Subcutaneous adipose tissue (tissue), 4 donors: ENCODE measurements around the gene SRF. TPM values are rescaled to one million over a fixed set of nuclear protein-coding genes. Genes with fewer than 3 reads are reported as not detected.

Experiments
- CTCF ChIP-seq: fragments of 450-650 bp; IDR thresholded peaks from one replicate; pipeline ENCODE4 v1.5.1; 2016; ENCODE audit warnings: low read depth, mild to moderate bottlenecking, control low read depth, antibody characterized with exemption, moderate library complexity
- total RNA-seq, 4 donors: library from RNA; depleted of rRNA; stranded (reverse); fragments of >200 nt; gene quantifications; one replicate each; pipeline ENCODE4 v1.1.0, GENCODE V29; 2016

The SRF gene
- total RNA-seq, 4 donors from 2014 or later, result 8.5 to 22.8 (median 10.6) TPM

GRCh38 chr6:43226192-43226851 lies 55.3 kb downstream of the SRF start:
- no peak for TF ChIP-seq CTCF

GRCh38 chr6:43228951-43229802 lies 58.1 kb downstream of the SRF start, which contains the start of gene DNPH1:
Gene DNPH1, minus strand, starts transcription at chr6:43229481. Its CDS starts 25 bp downstream, at chr6:43229456.
- no peak for TF ChIP-seq CTCF

- no peak for TF ChIP-seq CTCF
Measured at GRCh38 chr6:43229803-43230620, 58.9 kb downstream of the SRF start.

- TF ChIP-seq CTCF, result no peak
Measured at GRCh38 chr6:43231053-43231452, 60.0 kb downstream of the SRF start.

Other genes starting within 250 kb of the SRF start
- 10 to 100 TPM; 15.0 to 48.3 (median 26.1) TPM for gene CNPY3, start 241.8 kb upstream of the SRF start, total RNA-seq
- gene GNMT, start 210.5 kb upstream of the SRF start, total RNA-seq, result under 1 TPM in 1 of 4 donors, not detected in 3; 0.44 TPM
- 10 to 100 TPM in 3 of 4 donors, 1 to 10 TPM in 1; 6.0 to 30.9 (median 14.0) TPM for gene PEX6, start 192.1 kb upstream of the SRF start, total RNA-seq
- 10 to 100 TPM; 26.7 to 43.1 (median 34.7) TPM for gene PPP2R5D, start 186.7 kb upstream of the SRF start, total RNA-seq
- 10 to 100 TPM; 46.3 to 57.8 (median 52.0) TPM for gene MEA1, start 157.3 kb upstream of the SRF start, total RNA-seq
- 10 to 100 TPM; 39.1 to 77.3 (median 64.0) TPM for gene KLHDC3, start 157.0 kb upstream of the SRF start, total RNA-seq
- gene RRP36, start 149.6 kb upstream of the SRF start, total RNA-seq, result 10 to 100 TPM; 42.7 to 63.9 (median 55.4) TPM
- gene CUL7, start 117.4 kb upstream of the SRF start, total RNA-seq, result 10 to 100 TPM in 3 of 4 donors, 1 to 10 TPM in 1; 7.2 to 25.6 (median 14.5) TPM
- gene MRPL2, start 111.8 kb upstream of the SRF start, total RNA-seq, result 10 to 100 TPM; 10.4 to 19.8 (median 16.6) TPM
- 10 to 100 TPM; 10.9 to 24.7 (median 21.9) TPM for gene KLC4, start 111.6 kb upstream of the SRF start, total RNA-seq
- 10 to 100 TPM in 1 of 4 donors, 1 to 10 TPM in 3; 1.8 to 11.4 (median 3.6) TPM for gene PTK7, start 95.0 kb upstream of the SRF start, total RNA-seq
- 10 to 100 TPM; 16.3 to 36.7 (median 27.2) TPM for gene CUL9, start 10.9 kb downstream of the SRF start, total RNA-seq
- gene DNPH1, start 58.2 kb downstream of the SRF start, total RNA-seq, result 10 to 100 TPM; 29.8 to 72.9 (median 50.8) TPM
- not detected for gene TTBK1, start 72.2 kb downstream of the SRF start, total RNA-seq
- not detected for gene SLC22A7, start 127.0 kb downstream of the SRF start, total RNA-seq
- gene CRIP3, start 137.6 kb downstream of the SRF start, total RNA-seq, result 1 to 10 TPM in 1 of 4 donors, under 1 TPM in 1, not detected in 2; 0.88 to 2.0 TPM
- gene ZNF318, start 198.4 kb downstream of the SRF start, total RNA-seq, result 10 to 100 TPM; 16.1 to 18.9 (median 17.9) TPM